ENCODE measurements around the gene LARP4B. TPM values are rescaled to one million over a fixed set of nuclear protein-coding genes. Genes with fewer than 3 reads are reported as not detected.

The LARP4B gene
- polyA plus RNA-seq, 1 donor (not counting 4 experiments of a cell fraction or from before 2014, with no cell fraction given): 39.4 TPM

DNA sequence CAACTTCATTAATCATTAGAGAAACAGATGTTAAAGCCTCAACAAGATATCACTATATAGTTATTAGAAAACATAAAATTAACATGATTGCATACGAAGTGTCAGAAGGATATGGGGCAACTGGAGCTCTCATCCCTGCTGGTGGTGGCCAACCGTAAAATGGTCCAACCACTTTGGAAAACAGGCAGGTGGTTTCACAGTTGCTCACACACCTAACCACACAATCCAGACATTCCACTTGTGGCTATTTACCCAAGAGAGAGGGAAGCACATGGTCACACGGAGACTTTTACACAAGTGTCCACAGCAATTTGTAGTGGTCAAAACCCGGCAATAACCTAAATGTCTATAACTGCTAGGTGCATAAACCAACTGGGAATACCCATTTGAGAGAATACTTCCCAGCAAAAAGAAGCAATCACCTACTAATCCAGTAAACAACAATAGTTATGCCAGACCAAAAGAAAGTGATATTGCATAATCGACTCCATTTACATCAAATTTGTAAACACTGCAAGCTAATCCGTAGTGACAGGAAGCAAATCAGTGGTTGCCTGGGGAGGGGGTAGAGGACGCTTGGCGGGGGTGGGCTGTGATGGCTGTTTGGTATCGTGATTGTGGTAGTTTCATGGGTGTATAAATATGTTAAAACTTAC is 91.8 kb downstream of the LARP4B start:
- no peak for TF ChIP-seq CTCF (optimal IDR thresholded peaks at IDR 0.05 in 1 of 3, IDR thresholded peaks at IDR 0.05 in 1 of 3, conservative IDR thresholded peaks at IDR 0.05 in 1 of 3; ENCODE audit: extremely low read depth in 1 of 3, insufficient read depth in 2 of 3, low read length in 3 of 3)
- TF ChIP-seq EZH2 (IDR thresholded peaks at IDR 0.05; ENCODE audit: low read length): no peak

GRCh38 chr10:836782-837181 is 94.7 kb downstream of the LARP4B start:
- Histone ChIP-seq H3K9ac (ENCODE audit: control insufficient read depth, extremely low read depth, insufficient read depth, low read length) (no peak overlapping the region), H3K27ac (ENCODE audit: control insufficient read depth, insufficient read depth, low read length) (no peak overlapping the region), H3K9me1 (ENCODE audit: control insufficient read depth, extremely low read depth, insufficient read depth, low read length) (no peaks in the 10 kb centered on the region), H3K4me1 (ENCODE audit: control insufficient read depth, extremely low read depth, insufficient read depth, low read length) (no peaks in the 10 kb centered on the region), H3K4me2 (ENCODE audit: control insufficient read depth, extremely low read depth, insufficient read depth, low read depth, low read length) (no peak overlapping the region), H3K4me3 (ENCODE audit: control insufficient read depth in 2 of 3, extremely low read depth in 1 of 3, insufficient read depth in 2 of 3, low read depth in 1 of 3, low read length in 3 of 3) (no peak overlapping the region), H4K20me1 (ENCODE audit: control insufficient read depth, extremely low read depth, insufficient read depth, low read length) (peaks cover 2% of the 10 kb centered on the region), H3K36me3 (ENCODE audit: control insufficient read depth in 2 of 2, extremely low read depth in 1 of 2, insufficient read depth in 2 of 2, low read length in 2 of 2) (peaks cover 6 to 25% of the 10 kb centered on the region in 2 experiments), H3K79me2 (ENCODE audit: control insufficient read depth, insufficient read depth, low read length) (peaks cover 30% of the 10 kb centered on the region), H3K27me3 (ENCODE audit: control insufficient read depth, extremely low read depth, insufficient read depth, low read length) (no peaks in the 10 kb centered on the region), H3K9me3 (ENCODE audit: control insufficient read depth, low read depth, low read length) (no peaks in the 10 kb centered on the region), H2AFZ (ENCODE audit: control insufficient read depth, low read length) (no peak overlapping the region)
- DNase-seq (ENCODE audit: low read depth, low spot score): no peak
- dilution Hi-C loops (cut with MboI; ENCODE audit: extremely low pct_ligation_motif_present, low sequenced_read_pairs): no loop called here
- no peak for FAIRE-seq
- no peak for TF ChIP-seq EZH2 (IDR thresholded peaks at IDR 0.05; ENCODE audit: low read length)
- TF ChIP-seq CTCF (optimal IDR thresholded peaks at IDR 0.05 in 1 of 3, IDR thresholded peaks at IDR 0.05 in 1 of 3, conservative IDR thresholded peaks at IDR 0.05 in 1 of 3; ENCODE audit: extremely low read depth in 1 of 3, insufficient read depth in 2 of 3, low read length in 3 of 3): no peak

More for the DNA sequence above, 91.8 kb downstream of the LARP4B start:
- Histone ChIP-seq H3K4me1 (ENCODE audit: control insufficient read depth, extremely low read depth, insufficient read depth, low read length) (no peaks in the 10 kb centered on the region), H3K4me2 (ENCODE audit: control insufficient read depth, extremely low read depth, insufficient read depth, low read depth, low read length) (no peak overlapping the region), H4K20me1 (ENCODE audit: control insufficient read depth, extremely low read depth, insufficient read depth, low read length) (peaks cover 2% of the 10 kb centered on the region), H3K4me3 (ENCODE audit: control insufficient read depth in 2 of 3, extremely low read depth in 1 of 3, insufficient read depth in 2 of 3, low read depth in 1 of 3, low read length in 3 of 3) (no peak overlapping the region), H3K27me3 (ENCODE audit: control insufficient read depth, extremely low read depth, insufficient read depth, low read length) (no peaks in the 10 kb centered on the region), H3K27ac (ENCODE audit: control insufficient read depth, insufficient read depth, low read length) (no peak overlapping the region), H3K9ac (ENCODE audit: control insufficient read depth, extremely low read depth, insufficient read depth, low read length) (no peak overlapping the region), H3K36me3 (ENCODE audit: control insufficient read depth in 2 of 2, extremely low read depth in 1 of 2, insufficient read depth in 2 of 2, low read length in 2 of 2) (peaks cover 14 to 30% of the 10 kb centered on the region in 2 experiments), H3K9me3 (ENCODE audit: control insufficient read depth, low read depth, low read length) (no peaks in the 10 kb centered on the region), H3K79me2 (ENCODE audit: control insufficient read depth, insufficient read depth, low read length) (peaks cover 35% of the 10 kb centered on the region), H2AFZ (ENCODE audit: control insufficient read depth, low read length) (no peak overlapping the region), H3K9me1 (ENCODE audit: control insufficient read depth, extremely low read depth, insufficient read depth, low read length) (no peaks in the 10 kb centered on the region)
- dilution Hi-C loops (cut with MboI; ENCODE audit: extremely low pct_ligation_motif_present, low sequenced_read_pairs): no loop called here
- FAIRE-seq: no peak
- DNase-seq (ENCODE audit: low read depth, low spot score): no peak
